SH-SY5Y (cell line): ENCODE data around the gene C11orf42.

Experiments
- GATA2 ChIP-seq: IDR thresholded peaks from 2 replicates; pipeline ENCODE4 v1.6.1; 2011; ENCODE audit warnings: mild to moderate bottlenecking, low read depth, low read length
- GATA3 ChIP-seq: IDR thresholded peaks from 2 replicates; pipeline ENCODE4 v1.6.1; 2011; ENCODE audit warnings: low read depth, mild to moderate bottlenecking, low read length, moderate library complexity

The C11orf42 gene

DNA sequence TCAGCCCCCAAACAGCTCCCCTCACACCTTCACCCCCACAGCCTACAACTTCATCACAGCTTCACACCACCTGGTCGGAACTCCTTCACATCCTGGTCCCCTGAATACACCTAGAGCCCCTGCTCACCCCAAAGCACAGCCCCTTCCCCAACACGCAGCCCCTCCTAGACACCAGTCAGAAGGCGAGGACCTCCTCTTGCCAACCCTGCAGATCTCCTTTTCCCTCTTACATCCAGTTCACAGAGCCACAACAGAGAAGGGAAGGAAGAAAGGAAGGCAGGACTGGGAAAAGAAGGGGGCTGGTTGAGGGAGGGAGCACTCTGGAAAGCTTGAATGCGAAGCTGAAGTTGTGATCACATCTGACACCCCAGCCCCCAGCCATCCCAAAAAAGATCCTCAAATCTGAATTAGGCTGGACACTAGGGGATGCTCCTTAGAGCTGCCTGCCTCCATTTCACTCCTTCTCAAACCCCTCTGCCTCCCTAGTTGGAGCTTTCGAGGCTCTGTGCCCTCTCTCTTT lies 54.9 kb downstream of the C11orf42 start:
- no peak for TF ChIP-seq GATA3
- TF ChIP-seq GATA2: no peak
